GM12872 (cell line): ENCODE results near the gene CCDC192.

Experiments
- TF ChIP-seq, protein P1 (sequence below): IDR thresholded peaks from 3 replicates; pipeline ENCODE4 v1.5.1; 2011; ENCODE audit warnings: low read depth, mild to moderate bottlenecking, low read length, moderate library complexity; ENCODE audit not compliant: insufficient read depth

The CCDC192 gene

DNA sequence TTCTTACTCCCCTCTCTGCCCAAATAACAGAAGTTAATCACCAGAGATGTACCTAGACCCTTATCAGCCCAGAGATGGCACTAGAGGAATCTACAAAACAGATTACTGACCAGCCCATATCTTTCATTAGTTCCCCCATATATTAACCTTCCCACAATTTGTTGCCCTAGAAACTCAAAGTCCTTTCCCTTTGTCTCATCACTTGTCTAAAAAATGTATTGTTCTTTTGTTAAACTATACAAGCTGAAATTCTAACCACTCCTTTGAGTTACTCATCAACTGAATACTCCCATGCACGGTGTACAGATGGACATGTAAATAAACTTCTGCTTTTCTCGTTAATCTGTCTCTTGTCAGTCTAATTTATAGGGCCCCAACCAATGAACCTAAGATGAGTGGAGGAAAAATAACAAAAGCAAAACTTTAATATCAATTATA lies 130.9 kb downstream of the CCDC192 start:
- TF ChIP-seq, protein P1, sequence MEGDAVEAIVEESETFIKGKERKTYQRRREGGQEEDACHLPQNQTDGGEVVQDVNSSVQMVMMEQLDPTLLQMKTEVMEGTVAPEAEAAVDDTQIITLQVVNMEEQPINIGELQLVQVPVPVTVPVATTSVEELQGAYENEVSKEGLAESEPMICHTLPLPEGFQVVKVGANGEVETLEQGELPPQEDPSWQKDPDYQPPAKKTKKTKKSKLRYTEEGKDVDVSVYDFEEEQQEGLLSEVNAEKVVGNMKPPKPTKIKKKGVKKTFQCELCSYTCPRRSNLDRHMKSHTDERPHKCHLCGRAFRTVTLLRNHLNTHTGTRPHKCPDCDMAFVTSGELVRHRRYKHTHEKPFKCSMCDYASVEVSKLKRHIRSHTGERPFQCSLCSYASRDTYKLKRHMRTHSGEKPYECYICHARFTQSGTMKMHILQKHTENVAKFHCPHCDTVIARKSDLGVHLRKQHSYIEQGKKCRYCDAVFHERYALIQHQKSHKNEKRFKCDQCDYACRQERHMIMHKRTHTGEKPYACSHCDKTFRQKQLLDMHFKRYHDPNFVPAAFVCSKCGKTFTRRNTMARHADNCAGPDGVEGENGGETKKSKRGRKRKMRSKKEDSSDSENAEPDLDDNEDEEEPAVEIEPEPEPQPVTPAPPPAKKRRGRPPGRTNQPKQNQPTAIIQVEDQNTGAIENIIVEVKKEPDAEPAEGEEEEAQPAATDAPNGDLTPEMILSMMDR = peak; percentile 36; the same call in 2 of the 3 replicates

DNA sequence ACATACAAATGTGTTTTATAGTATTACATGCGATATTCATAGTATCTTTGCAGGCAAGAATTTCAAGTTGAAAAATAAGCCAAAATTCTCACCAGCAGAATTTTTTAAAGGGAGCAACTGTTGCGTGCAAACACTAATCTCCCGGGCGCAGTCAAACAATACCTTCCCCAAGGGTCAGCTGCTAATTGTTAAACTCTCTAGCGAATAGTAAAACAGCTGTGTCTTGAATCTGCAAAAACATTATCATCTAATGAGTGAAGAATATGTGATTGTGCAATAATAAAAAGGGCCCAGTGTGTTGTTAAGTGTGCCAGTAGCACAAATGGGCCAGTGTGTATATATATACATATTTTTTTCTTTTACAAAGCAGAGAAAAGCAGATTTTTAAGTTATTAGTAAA lies 131.4 kb downstream of the CCDC192 start:
- TF ChIP-seq, protein P1 = no peak

DNA sequence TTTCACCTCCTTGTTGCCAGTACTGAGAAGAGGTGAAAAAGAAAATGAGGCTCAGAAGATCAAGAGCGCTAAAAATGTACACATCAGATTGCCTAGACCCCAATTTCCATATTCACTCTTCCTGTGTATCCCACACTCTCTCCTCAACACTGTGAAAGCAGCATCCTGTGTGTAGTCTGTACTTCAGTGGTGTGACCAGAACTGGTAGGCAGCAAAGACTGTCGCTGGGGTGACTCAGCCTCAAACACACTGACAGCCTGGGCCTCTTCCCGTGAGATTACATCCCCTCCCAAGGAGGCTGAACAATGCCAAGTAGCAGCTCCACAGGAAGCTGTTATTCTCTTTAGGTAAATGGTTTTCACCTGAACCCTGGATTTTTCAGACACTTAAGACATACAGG lies 135.5 kb downstream of the CCDC192 start:
- TF ChIP-seq, protein P1 = no peak

DNA sequence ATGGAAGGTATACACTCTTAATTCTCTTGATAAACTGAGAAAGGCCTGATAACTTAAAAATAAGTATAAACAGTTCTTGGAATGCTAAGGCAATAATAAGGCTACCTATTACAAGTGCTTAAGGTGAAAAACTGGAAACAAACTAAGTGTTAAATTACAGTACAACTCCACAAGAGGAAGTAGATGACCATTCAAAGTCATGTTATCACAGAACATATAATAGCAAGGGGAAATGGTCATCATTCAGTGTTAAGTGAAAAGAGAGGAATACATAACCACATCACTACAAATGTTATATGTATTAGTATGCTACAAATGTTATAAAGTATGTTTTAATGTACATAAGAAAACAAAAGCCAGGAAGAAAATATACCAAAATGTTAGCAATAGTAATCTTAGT lies 135.9 kb downstream of the CCDC192 start:
- TF ChIP-seq, protein P1 = no peak

DNA sequence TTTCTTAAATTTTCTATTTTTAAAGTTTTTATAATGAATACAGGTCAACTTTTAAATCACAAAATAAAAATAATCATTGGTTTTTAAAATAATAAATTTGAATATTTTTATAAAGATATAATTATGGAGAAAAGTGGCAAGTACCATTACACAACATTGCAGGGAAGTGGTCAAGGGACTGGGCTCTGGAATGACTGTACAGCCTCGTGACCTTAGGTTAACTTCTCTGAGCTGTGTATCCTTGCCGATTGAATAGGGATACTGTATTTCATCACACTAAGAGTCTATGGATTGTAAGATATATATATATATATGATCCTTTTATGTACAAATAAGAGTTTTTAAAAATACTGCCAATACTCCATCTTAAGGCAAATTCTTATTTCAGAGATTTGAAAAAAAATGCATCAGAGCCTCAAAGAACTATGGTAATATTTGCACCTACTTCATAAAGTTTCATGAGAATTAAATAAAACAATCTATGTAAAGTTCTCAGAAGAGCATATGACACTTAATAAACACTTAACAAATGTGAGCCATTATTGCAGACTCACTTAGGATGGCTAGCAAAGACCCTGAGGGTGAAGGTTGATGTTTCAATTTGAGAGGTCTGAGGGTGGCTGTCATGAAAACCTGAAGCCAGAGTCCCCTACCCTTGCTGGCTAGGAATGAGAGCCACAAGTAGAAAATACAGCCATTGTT lies 136.5 kb downstream of the CCDC192 start:
- TF ChIP-seq, protein P1 = no peak

DNA sequence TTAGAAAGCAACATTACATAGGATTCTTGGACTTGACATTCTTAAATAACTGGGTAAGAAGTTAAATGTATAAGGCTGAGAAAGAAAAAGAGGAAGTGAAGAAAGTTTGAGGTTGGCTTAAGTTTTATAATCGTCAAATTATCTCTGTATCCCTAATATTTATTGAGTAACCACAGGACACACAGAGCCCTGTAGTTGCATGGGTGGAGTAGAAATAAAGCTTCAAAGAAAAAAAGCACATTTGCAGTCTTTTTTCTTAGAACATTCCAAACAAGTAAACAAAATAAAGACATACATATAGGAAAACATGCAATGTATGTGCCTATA lies 137.0 kb downstream of the CCDC192 start:
- TF ChIP-seq, protein P1 = no peak

DNA sequence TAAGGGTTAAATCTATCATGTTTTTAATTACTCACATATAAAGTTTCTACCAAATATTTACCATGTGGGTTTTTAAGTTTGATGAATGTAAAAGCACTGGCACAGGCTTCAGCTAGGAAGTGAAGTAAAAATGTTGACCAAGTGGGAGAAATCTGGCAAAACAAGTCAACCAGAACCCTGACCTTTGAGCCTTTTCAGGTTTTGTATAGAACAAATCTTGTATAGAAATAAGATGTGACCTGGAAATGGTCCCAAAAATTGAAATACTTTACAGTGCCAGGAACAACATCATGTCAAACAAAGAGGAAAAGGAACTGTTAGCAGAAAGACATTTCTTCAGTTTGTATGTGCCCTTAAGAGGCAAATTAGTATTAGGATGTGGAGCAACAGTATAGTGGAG lies 137.6 kb downstream of the CCDC192 start:
- TF ChIP-seq, protein P1 = no peak

DNA sequence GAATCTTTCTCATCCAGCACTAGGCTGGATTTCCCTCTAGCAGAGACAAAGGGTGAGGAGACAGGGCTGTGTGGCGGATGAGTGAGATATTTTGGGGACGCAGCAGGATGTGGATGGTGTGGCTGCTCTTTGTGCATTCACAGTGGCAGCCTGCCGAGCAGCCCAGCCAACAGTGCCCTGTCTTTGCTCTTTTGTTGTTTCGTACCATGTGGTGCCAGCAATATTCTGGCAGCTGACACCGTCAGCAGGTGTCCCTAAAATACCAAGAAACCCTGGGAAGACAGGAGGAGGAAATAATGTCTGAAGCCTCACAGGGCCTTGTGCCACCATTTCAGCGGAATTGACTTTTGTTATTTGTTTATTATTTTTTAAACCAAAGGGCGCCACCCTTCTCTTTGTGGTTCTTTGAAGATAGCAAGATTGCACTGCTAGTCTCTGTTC lies 141.4 kb downstream of the CCDC192 start:
- TF ChIP-seq, protein P1 = no peak
